ENCODE results near the gene KAZN.

Gene KAZN

DNA sequence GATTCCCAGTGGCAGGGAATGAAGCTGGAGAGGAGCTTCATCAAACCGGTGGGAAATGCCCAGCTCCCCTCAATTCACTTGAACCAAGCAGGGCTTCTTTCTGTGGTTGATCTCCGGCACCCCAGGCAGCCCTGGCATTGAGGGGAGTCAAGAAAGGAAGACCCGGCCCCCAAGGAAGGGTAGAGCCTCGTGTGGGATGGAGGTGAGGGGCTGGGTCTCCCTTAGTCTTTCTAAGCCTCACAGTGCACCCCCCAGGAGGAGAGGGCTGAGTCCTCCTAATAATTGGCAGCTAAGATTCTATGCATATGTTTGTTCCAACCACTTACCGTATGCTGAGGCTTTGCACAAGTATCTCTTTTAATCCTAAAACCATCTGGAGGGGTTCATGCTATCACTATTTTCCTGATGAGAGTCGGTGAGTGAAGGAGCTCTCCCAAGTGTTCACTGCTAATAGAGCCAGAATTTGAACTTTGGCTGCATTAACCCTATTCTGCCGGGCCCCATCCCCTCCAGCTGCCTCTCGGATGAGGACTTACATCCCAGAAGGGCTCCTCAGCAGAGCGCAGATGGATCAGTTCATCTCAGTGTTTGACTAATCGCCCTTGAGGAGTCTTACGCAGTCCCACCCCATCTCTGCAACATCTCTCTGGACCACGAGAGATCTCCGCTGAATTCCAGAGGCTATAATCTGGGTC, 521.9 kb downstream of the KAZN start:
- ChIA-PET POLR2A (no interaction called here), CTCF (interaction anchor here (0.9 kb wide), 1 partner anchor 8 kb away, joined by 3 read pairs; no protein-coding TSS in a partner anchor)
- no peak for TF ChIP-seq CTBP1 (IDR thresholded peaks at IDR 0.05; ENCODE audit: borderline replicate concordance)
- no peak for TF ChIP-seq LEF1 (IDR thresholded peaks at IDR 0.05; ENCODE audit: borderline replicate concordance)
- no peak for TF ChIP-seq NFRKB (IDR thresholded peaks at IDR 0.05)
- no peak for TF ChIP-seq FOXK2 (IDR thresholded peaks at IDR 0.05)
- no peak for TF ChIP-seq ELF4 (IDR thresholded peaks at IDR 0.05)
- no peak for TF ChIP-seq ZNF384 (IDR thresholded peaks at IDR 0.05)
- TF ChIP-seq, protein P1, sequence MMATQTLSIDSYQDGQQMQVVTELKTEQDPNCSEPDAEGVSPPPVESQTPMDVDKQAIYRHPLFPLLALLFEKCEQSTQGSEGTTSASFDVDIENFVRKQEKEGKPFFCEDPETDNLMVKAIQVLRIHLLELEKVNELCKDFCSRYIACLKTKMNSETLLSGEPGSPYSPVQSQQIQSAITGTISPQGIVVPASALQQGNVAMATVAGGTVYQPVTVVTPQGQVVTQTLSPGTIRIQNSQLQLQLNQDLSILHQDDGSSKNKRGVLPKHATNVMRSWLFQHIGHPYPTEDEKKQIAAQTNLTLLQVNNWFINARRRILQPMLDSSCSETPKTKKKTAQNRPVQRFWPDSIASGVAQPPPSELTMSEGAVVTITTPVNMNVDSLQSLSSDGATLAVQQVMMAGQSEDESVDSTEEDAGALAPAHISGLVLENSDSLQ (IDR thresholded peaks at IDR 0.05): no peak
- no peak for TF ChIP-seq FOXM1 (IDR thresholded peaks at IDR 0.05; ENCODE audit: borderline replicate concordance)
- TF ChIP-seq SP1 (IDR thresholded peaks at IDR 0.05): no peak
- no peak for TF ChIP-seq BHLHE40 (IDR thresholded peaks at IDR 0.05; ENCODE audit: borderline replicate concordance)
- no peak for TF ChIP-seq HDGF (IDR thresholded peaks at IDR 0.05; ENCODE audit: borderline replicate concordance)
- no peak for TF ChIP-seq FOXA1 (IDR thresholded peaks at IDR 0.05)
- TF ChIP-seq TARDBP (IDR thresholded peaks at IDR 0.05): no peak
- no peak for TF ChIP-seq ARNT (IDR thresholded peaks at IDR 0.05)
- no peak for TF ChIP-seq SUZ12 (IDR thresholded peaks at IDR 0.05)
- no peak for DNase-seq (ENCODE audit: extremely low spot score)

- no peak for DNase-seq (ENCODE audit: extremely low spot score)
- ChIA-PET CTCF (interaction anchor here (1.1 kb wide), 1 partner anchor 11 kb away, joined by 5 read pairs; no protein-coding TSS in a partner anchor), POLR2A (no interaction called here)
- TF ChIP-seq NFRKB (IDR thresholded peaks at IDR 0.05) (no peak), HDGF (IDR thresholded peaks at IDR 0.05; ENCODE audit: borderline replicate concordance) (no peak), L3MBTL2 (conservative IDR thresholded peaks at IDR 0.05) (no peak), SUZ12 (IDR thresholded peaks at IDR 0.05) (no peak), SP1 (IDR thresholded peaks at IDR 0.05) (no peak), FOXK2 (IDR thresholded peaks at IDR 0.05) (no peak), TARDBP (IDR thresholded peaks at IDR 0.05) (no peak), ELF4 (IDR thresholded peaks at IDR 0.05) (no peak), ZNF384 (IDR thresholded peaks at IDR 0.05) (no peak), CTBP1 (IDR thresholded peaks at IDR 0.05; ENCODE audit: borderline replicate concordance) (no peak), BHLHE40 (IDR thresholded peaks at IDR 0.05; ENCODE audit: borderline replicate concordance) (no peak), LEF1 (IDR thresholded peaks at IDR 0.05; ENCODE audit: borderline replicate concordance) (no peak)
Measured at GRCh38 chr1:15122331-15122730, 523.8 kb downstream of the KAZN start.

GRCh38 chr1:15123270-15123669, 524.8 kb downstream of the KAZN start:
- CTCF ChIA-PET: interaction anchor here (0.6 to 0.8 kb wide), 2 partner anchors 11 to 181 kb away, joined by 3 to 4 read pairs; no protein-coding TSS in a partner anchor
- POLR2A ChIA-PET: no interaction called here
- TF ChIP-seq ELF4 (IDR thresholded peaks at IDR 0.05): no peak
- no peak for TF ChIP-seq FOXM1 (IDR thresholded peaks at IDR 0.05; ENCODE audit: borderline replicate concordance)
- TF ChIP-seq ARNT (IDR thresholded peaks at IDR 0.05): no peak
- TF ChIP-seq HDGF (IDR thresholded peaks at IDR 0.05; ENCODE audit: borderline replicate concordance): no peak
- TF ChIP-seq ZNF384 (IDR thresholded peaks at IDR 0.05): no peak
- TF ChIP-seq FOXK2 (IDR thresholded peaks at IDR 0.05): no peak
- TF ChIP-seq FOXA1 (IDR thresholded peaks at IDR 0.05): no peak
- TF ChIP-seq BHLHE40 (IDR thresholded peaks at IDR 0.05; ENCODE audit: borderline replicate concordance): no peak
- no peak for TF ChIP-seq SUZ12 (IDR thresholded peaks at IDR 0.05)
- TF ChIP-seq LEF1 (IDR thresholded peaks at IDR 0.05; ENCODE audit: borderline replicate concordance): no peak
- TF ChIP-seq, protein P1 (IDR thresholded peaks at IDR 0.05): no peak
- TF ChIP-seq SP1 (IDR thresholded peaks at IDR 0.05): no peak
- TF ChIP-seq L3MBTL2 (conservative IDR thresholded peaks at IDR 0.05): no peak
- TF ChIP-seq NFRKB (IDR thresholded peaks at IDR 0.05): no peak
- TF ChIP-seq TARDBP (IDR thresholded peaks at IDR 0.05): no peak
- no peak for TF ChIP-seq CTBP1 (IDR thresholded peaks at IDR 0.05; ENCODE audit: borderline replicate concordance)
- DNase-seq (ENCODE audit: extremely low spot score): no peak

DNA sequence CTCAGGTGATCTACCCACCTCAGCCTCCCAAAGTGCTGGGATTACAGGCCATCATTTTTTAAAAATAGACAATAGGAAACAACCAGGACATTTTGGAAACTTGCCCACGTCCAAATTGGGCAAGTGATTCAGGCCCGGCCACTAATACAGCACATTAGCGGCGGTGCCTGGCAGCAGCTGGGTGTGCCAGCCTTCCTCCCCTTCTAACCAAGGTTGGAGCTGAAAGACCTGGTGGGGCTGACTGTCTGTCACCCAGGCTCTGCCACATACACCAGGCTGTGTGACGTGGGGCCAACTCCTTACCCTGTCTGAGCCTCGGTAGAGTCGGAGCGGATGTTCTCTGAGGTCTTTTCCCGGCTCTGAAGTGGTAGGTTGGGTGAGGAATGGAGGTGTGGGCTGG, 525.4 kb downstream of the KAZN start:
- POLR2A ChIA-PET: no interaction called here
- no peak for DNase-seq (ENCODE audit: extremely low spot score)
- CTCF ChIA-PET: no interaction called here
- no peak for TF ChIP-seq L3MBTL2 (conservative IDR thresholded peaks at IDR 0.05)
- TF ChIP-seq BHLHE40 (IDR thresholded peaks at IDR 0.05; ENCODE audit: borderline replicate concordance): no peak
- TF ChIP-seq FOXM1 (IDR thresholded peaks at IDR 0.05; ENCODE audit: borderline replicate concordance): no peak
- no peak for TF ChIP-seq ARNT (IDR thresholded peaks at IDR 0.05)
- TF ChIP-seq LEF1 (IDR thresholded peaks at IDR 0.05; ENCODE audit: borderline replicate concordance): no peak
- no peak for TF ChIP-seq ELF4 (IDR thresholded peaks at IDR 0.05)
- no peak for TF ChIP-seq FOXK2 (IDR thresholded peaks at IDR 0.05)
- no peak for TF ChIP-seq TARDBP (IDR thresholded peaks at IDR 0.05)
- no peak for TF ChIP-seq NFRKB (IDR thresholded peaks at IDR 0.05)
- TF ChIP-seq FOXA1 (IDR thresholded peaks at IDR 0.05): no peak
- no peak for TF ChIP-seq SUZ12 (IDR thresholded peaks at IDR 0.05)
- TF ChIP-seq, protein P1 (IDR thresholded peaks at IDR 0.05): no peak
- no peak for TF ChIP-seq HDGF (IDR thresholded peaks at IDR 0.05; ENCODE audit: borderline replicate concordance)
- TF ChIP-seq CTBP1 (IDR thresholded peaks at IDR 0.05; ENCODE audit: borderline replicate concordance): no peak
- no peak for TF ChIP-seq ZNF384 (IDR thresholded peaks at IDR 0.05)
- no peak for TF ChIP-seq SP1 (IDR thresholded peaks at IDR 0.05)

DNA sequence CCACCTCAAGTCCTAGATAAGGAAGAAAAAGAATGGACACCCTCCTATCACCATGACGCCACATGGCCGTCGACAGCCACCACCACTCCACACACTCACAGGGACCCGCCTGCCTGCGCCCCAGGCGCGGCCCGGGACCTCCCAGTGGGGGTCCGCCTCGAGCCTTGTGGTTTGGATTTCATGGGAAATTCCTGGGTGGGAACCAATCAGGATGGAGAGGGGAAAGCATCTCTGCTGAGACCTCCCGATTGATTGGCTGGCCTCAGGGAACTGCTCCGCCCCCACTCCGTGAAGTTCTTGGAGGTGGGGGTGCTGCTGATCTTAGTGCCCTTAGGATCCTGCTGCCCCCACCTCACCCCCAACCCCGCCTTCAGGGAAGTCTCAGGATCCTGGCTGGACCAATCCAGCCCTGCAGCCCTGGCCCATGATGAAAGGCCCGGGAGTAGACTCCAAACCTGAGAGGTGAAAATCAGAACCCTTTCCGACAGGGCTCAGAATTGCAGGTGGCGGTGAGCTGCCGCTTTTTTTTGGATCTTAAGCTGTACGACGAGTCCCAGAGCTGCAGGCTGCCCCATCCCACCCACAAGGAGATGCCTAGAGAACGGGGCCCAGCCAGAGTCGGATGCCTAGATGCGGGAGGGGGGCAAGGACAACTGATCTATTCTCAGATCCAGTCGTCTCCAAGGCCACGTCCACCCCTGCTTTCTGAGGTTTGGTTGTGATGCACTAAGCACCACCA, 526.0 kb downstream of the KAZN start:
- no peak for TF ChIP-seq ELF4 (IDR thresholded peaks at IDR 0.05)
- TF ChIP-seq BHLHE40 (IDR thresholded peaks at IDR 0.05; ENCODE audit: borderline replicate concordance): no peak
- no peak for TF ChIP-seq NFRKB (IDR thresholded peaks at IDR 0.05)
- TF ChIP-seq LEF1 (IDR thresholded peaks at IDR 0.05; ENCODE audit: borderline replicate concordance): no peak
- TF ChIP-seq FOXK2 (IDR thresholded peaks at IDR 0.05): no peak
- TF ChIP-seq, protein P1 (IDR thresholded peaks at IDR 0.05): no peak
- TF ChIP-seq SP1 (IDR thresholded peaks at IDR 0.05): no peak
- no peak for TF ChIP-seq L3MBTL2 (conservative IDR thresholded peaks at IDR 0.05)
- TF ChIP-seq ZNF384 (IDR thresholded peaks at IDR 0.05): no peak
- TF ChIP-seq FOXM1 (IDR thresholded peaks at IDR 0.05; ENCODE audit: borderline replicate concordance): no peak
- ChIA-PET CTCF (no interaction called here), POLR2A (no interaction called here)
- DNase-seq (ENCODE audit: extremely low spot score): no peak

All from HEK293T (cell line).